ENCODE data around the gene FAM149A.

- TF ChIP-seq CTCF (IDR thresholded peaks at IDR 0.05), result no peak
- TF ChIP-seq TP53 (CRISPR knock-in tag; IDR thresholded peaks at IDR 0.05), result no peak
- TF ChIP-seq USF2 (IDR thresholded peaks at IDR 0.05), result no peak
- no peak for TF ChIP-seq POLR2A (IDR thresholded peaks at IDR 0.05; ENCODE audit: low read length)
- TF ChIP-seq CHD2 (IDR thresholded peaks at IDR 0.05; ENCODE audit: low read length, partially characterized antibody), result no peak
- no peak for TF ChIP-seq PBX3 (IDR thresholded peaks at IDR 0.05)
- TF ChIP-seq EP300 (IDR thresholded peaks at IDR 0.05), result no peak
- TF ChIP-seq SMC3 (IDR thresholded peaks at IDR 0.05), result no peak
- no peak for TF ChIP-seq HOXB5 (CRISPR knock-in tag; IDR thresholded peaks at IDR 0.05)
Measured at GRCh38 chr4:186134861-186135260, 30.4 kb downstream of the FAM149A start.

Measured in A549 (cell line).